SJSA1 (cell line): ENCODE data around the gene GRAMD4. TPM values are rescaled to one million over a fixed set of nuclear protein-coding genes. Genes with fewer than 3 reads are reported as not detected.

Experiments
- DNase-seq, 2 experiments: peaks; one replicate each; pipeline ENCODE4 v3.0.0-alpha.2; 2015 to 2020; ENCODE audit warnings: low spot score in 2 of 2, low read depth in 1 of 2
- H3K27ac ChIP-seq: fragments of 250-450 bp; sonication (Bioruptor Pico); 2 replicates; pipeline ENCODE4 v1.5.1; 2020; ENCODE audit warnings: mild to moderate bottlenecking, moderate library complexity
- H3K27me3 ChIP-seq: fragments of 250-450 bp; sonication (Bioruptor Pico); replicated peaks from 2 replicates; pipeline ENCODE4 v1.5.1; 2020; ENCODE audit warnings: mild to moderate bottlenecking, moderate library complexity
- H3K36me3 ChIP-seq: fragments of 250-450 bp; sonication (Bioruptor Pico); 2 replicates; pipeline ENCODE4 v1.5.1; 2020; ENCODE audit warnings: mild to moderate bottlenecking
- H3K4me1 ChIP-seq: fragments of 250-450 bp; sonication (Bioruptor Pico); replicated peaks from 2 replicates; pipeline ENCODE4 v1.6.1; 2021; ENCODE audit warnings: mild to moderate bottlenecking
- H3K4me3 ChIP-seq: fragments of 250-450 bp; sonication (Bioruptor Pico); 2 replicates; pipeline ENCODE4 v1.5.1; 2020; ENCODE audit warnings: mild to moderate bottlenecking
- H3K9me3 ChIP-seq: fragments of 250-450 bp; sonication (Bioruptor Pico); replicated peaks from 2 replicates; pipeline ENCODE4 v1.5.1; 2020; ENCODE audit warnings: mild to moderate bottlenecking
- total RNA-seq: library from RNA; depleted of rRNA; stranded (reverse); fragments of >200 nt; shearing (Covaris generic); gene quantifications from 2 replicates; pipeline ENCODE4 v1.2.3, GENCODE V29; 2014

Gene GRAMD4
- total RNA-seq, 1 experiment from 2014 or later = 5.8 TPM

- Histone ChIP-seq H3K27ac (no peak overlapping the region), H3K4me3 (no peak overlapping the region), H3K9me3 (no peaks in the 10 kb centered on the region), H3K4me1 (no peaks in the 10 kb centered on the region; the same call in 1 of the 2 replicates), H3K36me3 (no peaks in the 10 kb centered on the region), H3K27me3 (no peaks in the 10 kb centered on the region)
- DNase-seq = no peak
Observed at GRCh38 chr22:46660604-46661201, 40.5 kb downstream of the GRAMD4 start.

GRCh38 chr22:46661221-46661851 lies 41.1 kb downstream of the GRAMD4 start:
- no peak for DNase-seq
- Histone ChIP-seq H3K9me3 (no peaks in the 10 kb centered on the region), H3K27ac (no peak overlapping the region), H3K27me3 (no peaks in the 10 kb centered on the region), H3K36me3 (no peaks in the 10 kb centered on the region), H3K4me3 (no peak overlapping the region), H3K4me1 (no peaks in the 10 kb centered on the region; the same call in 1 of the 2 replicates)

GRCh38 chr22:46662226-46662625 lies 42.0 kb downstream of the GRAMD4 start:
- H3K4me3 ChIP-seq = no peak overlapping the region
- H3K27me3 ChIP-seq = no peaks in the 10 kb centered on the region
- H3K27ac ChIP-seq = no peak overlapping the region
- no peak for DNase-seq
- H3K4me1 ChIP-seq = no peaks in the 10 kb centered on the region; the same call in 1 of the 2 replicates
- no peaks in the 10 kb centered on the region for H3K36me3 ChIP-seq
- H3K9me3 ChIP-seq = no peaks in the 10 kb centered on the region

GRCh38 chr22:46663001-46663400 lies 42.8 kb downstream of the GRAMD4 start:
- Histone ChIP-seq H3K36me3 (no peaks in the 10 kb centered on the region), H3K27me3 (no peaks in the 10 kb centered on the region), H3K4me3 (no peak overlapping the region), H3K27ac (no peak overlapping the region), H3K4me1 (no peaks in the 10 kb centered on the region; the same call in 1 of the 2 replicates), H3K9me3 (no peaks in the 10 kb centered on the region)
- DNase-seq = no peak

- no peaks in the 10 kb centered on the region for H3K36me3 ChIP-seq
- no peaks in the 10 kb centered on the region; the same call in 1 of the 2 replicates for H3K4me1 ChIP-seq
- H3K9me3 ChIP-seq = no peaks in the 10 kb centered on the region
- no peak overlapping the region for H3K27ac ChIP-seq
- no peaks in the 10 kb centered on the region for H3K27me3 ChIP-seq
- DNase-seq = no peak
- no peak overlapping the region for H3K4me3 ChIP-seq
Observed at GRCh38 chr22:46663436-46664100, 43.4 kb downstream of the GRAMD4 start.

GRCh38 chr22:46664301-46664855 lies 44.2 kb downstream of the GRAMD4 start:
- Histone ChIP-seq H3K4me1 (no peaks in the 10 kb centered on the region; the same call in 1 of the 2 replicates), H3K27me3 (no peaks in the 10 kb centered on the region), H3K4me3 (no peak overlapping the region), H3K27ac (no peak overlapping the region), H3K9me3 (no peaks in the 10 kb centered on the region), H3K36me3 (no peaks in the 10 kb centered on the region)
- DNase-seq = no peak

- Histone ChIP-seq H3K4me1 (no peaks in the 10 kb centered on the region; the same call in 1 of the 2 replicates), H3K9me3 (no peaks in the 10 kb centered on the region), H3K27me3 (no peaks in the 10 kb centered on the region), H3K36me3 (no peaks in the 10 kb centered on the region), H3K27ac (no peak overlapping the region), H3K4me3 (no peak overlapping the region)
- no peak for DNase-seq
Observed at GRCh38 chr22:46665151-46665695, 45.0 kb downstream of the GRAMD4 start.

- no peak overlapping the region for H3K4me3 ChIP-seq
- H3K36me3 ChIP-seq = no peaks in the 10 kb centered on the region
- no peak overlapping the region for H3K27ac ChIP-seq
- no peaks in the 10 kb centered on the region for H3K27me3 ChIP-seq
- H3K9me3 ChIP-seq = no peaks in the 10 kb centered on the region
- no peaks in the 10 kb centered on the region; the same call in 1 of the 2 replicates for H3K4me1 ChIP-seq
- DNase-seq = no peak
Observed at GRCh38 chr22:46665751-46666280, 45.6 kb downstream of the GRAMD4 start.

GRCh38 chr22:46666577-46667244 lies 46.5 kb downstream of the GRAMD4 start:
- Histone ChIP-seq H3K4me3 (no peak overlapping the region), H3K4me1 (no peaks in the 10 kb centered on the region; the same call in 1 of the 2 replicates), H3K27me3 (no peaks in the 10 kb centered on the region), H3K36me3 (no peaks in the 10 kb centered on the region), H3K9me3 (no peaks in the 10 kb centered on the region), H3K27ac (no peak overlapping the region)
- no peak for DNase-seq

GRCh38 chr22:46667245-46667623 lies 47.0 kb downstream of the GRAMD4 start:
- no peaks in the 10 kb centered on the region for H3K4me1 ChIP-seq
- H3K4me3 ChIP-seq = no peak overlapping the region
- no peaks in the 10 kb centered on the region for H3K9me3 ChIP-seq
- no peak for DNase-seq
- no peaks in the 10 kb centered on the region for H3K36me3 ChIP-seq
- H3K27ac ChIP-seq = no peak overlapping the region
- H3K27me3 ChIP-seq = no peaks in the 10 kb centered on the region

- H3K4me3 ChIP-seq = no peak overlapping the region
- H3K27me3 ChIP-seq = no peaks in the 10 kb centered on the region
- no peak for DNase-seq
- H3K36me3 ChIP-seq = no peaks in the 10 kb centered on the region
- no peaks in the 10 kb centered on the region for H3K9me3 ChIP-seq
- H3K4me1 ChIP-seq = no peaks in the 10 kb centered on the region
- no peak overlapping the region for H3K27ac ChIP-seq
Observed at GRCh38 chr22:46668116-46668515, 47.9 kb downstream of the GRAMD4 start.

- no peaks in the 10 kb centered on the region for H3K36me3 ChIP-seq
- H3K4me3 ChIP-seq = no peak overlapping the region
- H3K4me1 ChIP-seq = no peaks in the 10 kb centered on the region
- no peak overlapping the region for H3K27ac ChIP-seq
- no peaks in the 10 kb centered on the region for H3K27me3 ChIP-seq
- DNase-seq = no peak
- H3K9me3 ChIP-seq = no peaks in the 10 kb centered on the region
Observed at GRCh38 chr22:46669201-46669600, 49.0 kb downstream of the GRAMD4 start.

- DNase-seq = no peak
- Histone ChIP-seq H3K4me3 (no peak overlapping the region), H3K4me1 (no peaks in the 10 kb centered on the region), H3K9me3 (no peaks in the 10 kb centered on the region), H3K36me3 (no peaks in the 10 kb centered on the region), H3K27me3 (no peaks in the 10 kb centered on the region), H3K27ac (no peak overlapping the region)
Observed at GRCh38 chr22:46671824-46672432, 51.7 kb downstream of the GRAMD4 start.
